Measurements from ENCODE around the gene CCNQ.

GRCh38 chrX:153608806-153609205, 9.9 kb upstream of the CCNQ start:
- TF ChIP-seq CTCF (conservative IDR thresholded peaks at IDR 0.05; ENCODE audit: low read length) (no peak), EZH2phosphoT487 (IDR thresholded peaks at IDR 0.05; ENCODE audit: borderline replicate concordance) (no peak)
